Measurements from ENCODE around the gene SLC22A17.

SLC22A17 gene

GRCh38 chr14:23380976-23381375 is 28.3 kb upstream of the SLC22A17 start:
- DNase-seq: no peak

DNA sequence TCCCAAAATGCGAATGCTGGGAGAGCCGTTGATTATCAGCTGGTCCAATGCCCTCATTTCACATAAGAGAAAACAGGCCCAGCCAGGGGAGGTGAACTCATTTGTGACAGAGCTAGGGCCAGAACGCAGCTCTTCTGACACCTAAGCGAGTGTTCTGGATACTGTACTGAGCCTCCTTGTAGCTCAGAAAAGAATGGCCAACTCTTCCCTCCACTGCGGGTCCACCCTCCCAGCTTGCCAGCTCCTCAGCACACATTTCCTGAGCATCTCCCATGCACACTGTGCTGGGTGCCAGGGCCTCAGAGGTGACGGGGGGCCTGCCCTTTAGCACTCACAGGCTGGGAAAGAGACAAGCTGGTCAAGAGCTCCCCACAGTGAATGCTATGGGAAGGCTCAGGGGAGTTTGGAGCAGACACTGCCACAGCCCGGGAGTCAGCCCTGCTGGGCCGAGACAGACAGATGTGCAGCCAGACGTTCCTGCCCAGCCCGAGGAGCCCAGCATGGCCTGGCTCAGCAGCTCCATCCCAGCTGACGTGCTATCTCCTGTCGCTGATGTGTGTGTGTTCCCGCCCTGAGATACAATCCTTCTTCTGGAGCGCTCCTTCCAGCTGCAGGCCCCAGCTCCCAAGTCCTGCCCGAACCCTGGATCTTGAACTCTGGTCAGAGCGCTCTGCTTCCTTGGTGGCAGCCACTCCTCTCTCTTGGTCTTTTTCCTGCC is 27.7 kb upstream of the SLC22A17 start:
- DNase-seq: no peak

DNA sequence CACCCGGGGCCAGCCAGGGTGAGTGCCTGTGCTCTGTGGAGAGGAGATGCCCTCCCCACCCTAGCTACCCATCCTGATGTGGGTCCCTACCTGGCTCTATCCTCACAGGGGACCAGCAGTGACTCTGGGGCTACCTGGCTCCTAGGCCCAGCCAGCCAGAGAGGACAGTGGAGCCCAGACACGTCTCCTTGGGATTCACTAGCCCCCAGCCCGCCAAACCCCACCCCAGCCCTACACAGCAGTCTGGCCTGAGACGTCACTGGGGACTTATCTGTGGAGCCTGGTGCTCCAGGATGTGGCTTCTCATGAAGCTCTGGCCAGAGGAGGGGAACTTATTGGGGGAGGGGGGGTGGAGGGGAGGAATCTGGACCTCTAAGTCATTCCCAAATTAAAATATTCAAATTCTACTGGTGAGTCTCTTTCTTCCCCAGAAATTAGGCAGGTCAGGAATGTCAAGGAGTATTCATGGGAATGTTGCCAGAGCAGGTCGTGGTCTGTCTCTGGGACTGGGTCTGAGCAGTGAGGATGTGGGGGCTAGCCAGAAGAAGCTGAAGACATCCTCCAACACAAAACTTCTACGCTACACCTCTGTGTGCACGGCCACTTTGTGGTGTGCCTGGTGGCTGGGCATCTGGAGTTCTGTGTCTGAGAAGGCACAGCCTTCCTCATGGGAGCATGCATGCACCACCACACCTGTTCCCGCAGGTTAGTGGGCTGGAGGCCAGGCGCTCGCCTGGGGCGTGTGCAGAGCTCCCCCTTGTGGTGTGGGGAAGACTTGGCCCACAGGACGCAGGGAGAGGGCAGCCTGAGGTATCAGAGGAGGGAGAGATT is 26.9 kb upstream of the SLC22A17 start:
- peak; percentile 3 for DNase-seq

DNA sequence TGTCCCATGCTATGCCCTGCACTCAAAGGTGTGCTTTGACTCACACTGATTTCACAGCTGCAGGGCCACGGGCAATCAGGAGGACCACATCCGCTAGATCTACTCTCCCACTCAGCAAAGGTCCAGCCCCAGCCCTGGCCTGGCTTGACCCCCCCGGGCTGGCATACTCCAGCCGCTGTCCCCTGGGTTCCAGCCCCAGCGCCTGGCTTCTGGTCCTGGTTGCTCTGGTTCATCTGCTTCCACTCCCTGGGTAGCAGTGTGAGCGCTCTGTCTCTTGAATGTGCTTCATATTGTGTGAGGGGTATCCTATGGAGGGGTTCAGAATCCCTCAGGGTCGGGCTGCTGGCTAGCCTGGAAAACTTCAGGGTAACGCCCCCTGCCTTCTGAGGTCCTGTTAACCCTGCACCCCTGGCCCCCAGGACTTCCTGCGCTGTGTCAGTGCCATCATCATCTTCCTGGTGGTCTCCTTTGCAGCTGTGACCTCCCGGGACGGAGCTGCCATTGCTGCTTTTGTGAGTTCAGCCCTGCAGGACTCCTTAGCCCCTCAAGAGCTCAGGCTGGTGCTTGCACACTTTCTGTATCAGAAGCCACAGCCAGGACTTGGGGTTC is 26.0 kb upstream of the SLC22A17 start:
- DNase-seq: no peak

DNA sequence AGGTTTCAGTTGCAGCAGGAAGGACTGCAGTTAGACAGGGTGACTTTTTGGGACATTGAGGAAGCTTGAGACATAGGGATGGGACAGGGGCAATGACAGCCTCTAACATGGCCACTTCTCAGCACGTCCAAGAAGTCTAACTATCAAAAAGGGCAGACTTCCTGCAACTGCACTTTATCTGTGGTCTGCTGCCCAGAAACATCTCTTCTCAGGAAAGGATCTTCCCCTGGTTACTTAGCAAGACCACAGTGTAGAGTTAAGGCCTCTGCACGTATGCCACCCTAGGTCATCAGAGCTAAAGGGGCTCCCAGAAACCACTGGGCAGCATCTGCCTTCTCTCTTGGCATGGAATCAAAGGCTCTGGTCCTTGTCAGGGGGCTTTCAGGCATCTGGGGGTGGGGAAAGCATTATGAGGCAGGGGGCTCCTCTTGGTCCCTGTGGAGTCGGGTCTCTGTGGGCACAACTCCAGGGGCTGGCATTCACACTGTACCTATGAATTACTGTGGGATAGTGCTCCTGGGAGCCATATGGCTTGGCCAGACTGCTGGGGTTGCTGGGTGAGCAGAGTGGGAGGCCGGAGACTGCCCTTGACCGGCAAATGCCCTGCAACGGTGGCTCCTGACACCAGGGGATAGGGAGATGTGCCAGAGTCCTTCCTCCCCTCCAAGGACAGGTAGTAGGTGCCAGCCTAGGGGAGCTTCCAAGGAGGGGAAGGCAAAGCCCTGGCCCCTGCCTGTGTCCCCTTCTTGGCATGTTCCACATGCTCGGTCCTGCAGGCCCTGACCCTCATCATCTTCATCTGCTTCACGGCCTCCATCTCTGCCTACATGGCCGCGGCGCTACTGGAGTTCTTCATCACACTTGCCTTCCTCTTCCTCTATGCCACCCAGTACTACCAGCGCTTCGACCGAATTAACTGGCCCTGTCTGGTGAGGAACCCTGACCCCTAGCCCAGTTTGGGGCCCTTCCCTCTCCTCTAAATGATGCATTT is 25.2 kb upstream of the SLC22A17 start:
- no peak for DNase-seq

DNA sequence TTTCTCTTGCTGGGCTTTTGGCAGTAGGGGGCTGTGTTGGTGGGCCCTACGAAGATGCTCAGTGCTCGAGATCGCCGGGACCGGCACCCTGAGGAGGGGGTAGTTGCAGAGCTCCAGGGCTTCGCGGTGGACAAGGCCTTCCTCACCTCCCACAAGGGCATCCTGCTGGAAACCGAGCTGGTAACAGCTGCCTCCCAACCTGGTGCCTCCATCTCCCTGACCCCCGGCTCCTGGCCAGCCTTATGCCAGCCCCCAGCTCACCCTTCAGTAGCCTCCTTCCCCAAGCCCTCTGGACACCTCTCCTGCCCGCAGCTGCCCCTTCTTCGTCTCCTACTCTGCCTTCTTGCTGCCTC is 24.5 kb upstream of the SLC22A17 start:
- no peak for DNase-seq

- DNase-seq: peak; percentile 70
These were observed 24.0 kb upstream of the SLC22A17 start, which contains the start of gene CMTM5 for GRCh38 chr14:23376482-23377197. TSS of gene CMTM5 (plus strand) at chr14:23377046. CDS start at chr14:23377252, 206 bp downstream.

- DNase-seq: no peak
These were observed 23.0 kb upstream of the SLC22A17 start for GRCh38 chr14:23375527-23376251.

DNA sequence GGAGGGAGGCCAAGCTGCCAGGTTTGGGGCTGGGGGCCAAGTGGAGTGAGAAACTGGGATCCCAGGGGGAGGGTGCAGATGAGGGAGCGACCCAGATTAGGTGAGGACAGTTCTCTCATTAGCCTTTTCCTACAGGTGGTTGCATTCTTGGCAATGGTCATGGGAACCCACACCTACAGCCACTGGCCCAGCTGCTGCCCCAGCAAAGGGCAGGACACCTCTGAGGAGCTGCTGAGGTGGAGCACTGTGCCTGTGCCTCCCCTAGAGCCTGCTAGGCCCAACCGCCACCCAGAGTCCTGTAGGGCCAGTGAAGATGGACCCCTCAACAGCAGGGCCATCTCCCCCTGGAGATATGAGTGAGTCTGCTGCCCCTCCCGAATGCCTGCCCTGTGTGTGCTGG is 20.4 kb upstream of the SLC22A17 start:
- no peak for DNase-seq

GRCh38 chr14:23372509-23372908 is 19.8 kb upstream of the SLC22A17 start, which contains the start of gene IL25:
TSS of gene IL25 (plus strand) at chr14:23372809.
- no peak for DNase-seq

DNA sequence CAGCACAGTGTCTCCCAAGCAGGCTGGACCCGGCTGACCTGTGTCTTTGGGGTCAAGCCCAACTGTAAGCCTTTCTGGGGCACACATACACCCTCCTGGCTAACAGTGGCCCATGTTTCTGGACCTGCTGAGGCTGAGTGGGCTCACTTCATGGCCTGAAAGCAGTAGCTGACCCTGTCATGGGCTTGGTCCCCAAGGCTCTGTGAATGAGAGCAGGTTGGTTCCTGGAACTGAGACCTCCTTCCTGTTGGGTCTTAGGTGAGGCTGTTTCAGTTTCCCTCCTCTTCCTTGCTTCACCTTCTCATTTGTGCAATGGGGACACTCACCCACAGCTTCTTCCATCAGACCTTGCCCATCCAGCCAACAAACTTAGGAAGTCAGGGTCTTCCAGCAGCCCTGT is 19.2 kb upstream of the SLC22A17 start:
- no peak for DNase-seq

GRCh38 chr14:23370221-23370620 is 17.5 kb upstream of the SLC22A17 start:
- DNase-seq: no peak

DNA sequence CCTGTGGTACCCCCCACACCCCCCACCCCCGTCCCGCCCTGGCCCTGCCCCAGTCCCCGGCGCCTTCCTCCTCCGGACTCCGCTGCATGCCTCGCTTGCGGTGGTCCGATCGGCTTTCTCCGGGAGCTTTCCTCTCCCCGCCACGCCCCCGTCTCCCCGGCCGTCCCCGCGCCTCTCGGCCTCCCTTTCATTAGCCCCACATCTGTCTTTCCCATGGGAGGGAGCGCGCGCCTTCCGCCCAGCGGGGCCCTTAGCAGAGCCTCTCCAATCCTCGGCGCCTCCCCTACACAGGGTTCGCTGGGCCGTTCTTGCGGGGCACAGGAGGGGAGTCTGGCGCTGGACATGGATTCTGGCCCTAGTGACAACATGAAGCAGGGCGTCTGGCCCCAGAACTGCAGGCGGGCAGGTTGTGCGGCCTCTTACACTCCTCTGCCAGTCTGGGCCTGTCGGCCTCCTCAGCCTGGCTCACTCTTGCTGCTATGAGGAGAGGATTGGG is 13.8 kb upstream of the SLC22A17 start:
- DNase-seq: peak; percentile 68

GRCh38 chr14:23365732-23366425 is 13.2 kb upstream of the SLC22A17 start:
- DNase-seq: peak; percentile 69

- DNase-seq: no peak
These were observed 12.5 kb upstream of the SLC22A17 start, which contains the start of gene EFS for GRCh38 chr14:23365036-23365731. TSS of gene EFS (minus strand) at chr14:23365172. CDS start at chr14:23365025, 147 bp downstream.

DNA sequence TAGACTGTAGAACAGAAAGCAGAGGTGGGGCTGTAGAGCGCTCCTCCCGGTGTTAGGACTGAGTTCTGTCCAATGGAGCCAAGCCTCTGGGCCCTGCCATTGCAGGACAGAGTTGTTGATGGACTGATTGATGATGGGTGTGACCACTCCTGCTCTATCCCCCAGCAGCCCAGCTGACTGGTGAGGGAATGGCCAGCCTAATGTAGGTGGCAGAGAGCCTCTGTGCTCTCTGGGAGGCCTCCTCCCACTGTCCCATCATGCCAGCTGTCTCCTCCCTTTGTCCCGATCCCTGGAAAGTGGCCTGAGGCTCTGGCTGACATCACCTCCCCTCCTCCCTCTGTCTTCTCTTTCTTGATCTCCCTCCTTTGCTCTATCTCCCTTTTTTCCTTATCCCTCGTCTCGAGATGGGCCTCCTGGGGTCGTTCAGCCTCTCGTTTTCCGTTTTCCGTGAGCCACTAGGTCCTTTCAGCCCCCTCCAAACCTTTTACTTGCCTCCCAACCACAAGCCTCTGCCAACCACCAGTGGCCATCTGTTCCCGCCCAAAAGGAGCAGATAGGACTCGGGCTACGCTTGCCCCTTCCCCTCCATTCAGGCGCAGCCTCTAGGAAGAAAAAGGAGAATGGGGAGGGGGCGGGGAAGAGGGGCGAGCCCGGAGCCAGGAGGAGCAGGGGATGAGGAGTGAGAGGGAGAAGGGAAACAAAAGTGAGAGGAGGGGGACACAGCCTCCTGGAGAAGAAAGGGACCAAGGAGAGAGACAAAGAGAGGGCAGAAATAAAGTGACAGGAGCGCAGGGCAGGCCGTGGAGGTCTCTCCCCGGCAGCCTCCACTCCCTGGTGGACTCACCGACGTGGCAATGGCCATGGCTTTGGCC is 11.7 kb upstream of the SLC22A17 start:
- DNase-seq: peak; percentile 59

DNA sequence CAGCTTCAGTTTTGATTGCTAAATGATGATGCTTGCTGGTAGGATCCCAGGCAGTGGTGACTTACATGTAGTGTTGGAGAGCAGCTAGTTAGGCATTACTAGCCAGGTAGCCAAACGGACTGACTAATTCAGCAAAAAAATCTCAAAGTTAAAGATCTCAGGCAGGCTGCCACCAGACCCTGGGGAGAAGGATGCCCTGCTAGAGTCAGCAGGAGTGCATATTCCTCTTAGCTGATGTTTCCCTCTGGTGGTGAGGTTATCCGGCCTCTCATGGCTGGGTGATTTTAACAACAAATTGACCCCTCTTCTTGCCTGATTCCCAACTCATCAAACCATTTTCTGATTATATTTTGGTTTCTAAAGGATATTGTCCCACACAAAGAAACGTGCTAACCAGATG is 9.5 kb upstream of the SLC22A17 start:
- DNase-seq: no peak

GRCh38 chr14:23361763-23362162 is 9.1 kb upstream of the SLC22A17 start:
- DNase-seq: no peak

Data from NCI-H524 treated with DMSO at 0.1 percent for 48 hours (cell line).